Tibial nerve (tissue), 4 donors: ENCODE data around the gene OR10H4.

Experiments used
- CTCF ChIP-seq, 5 experiments: fragments of 200-600 bp in 3 of 5; fragments of 450-650 bp in 2 of 5; sonication (generic) in 3 of 5; IDR thresholded peaks; one replicate each; pipeline ENCODE4 v1.5.1; 2016 to 2019; ENCODE audit warnings: antibody characterized with exemption in 5 of 5, mild to moderate bottlenecking in 3 of 5, moderate library complexity in 2 of 5
- EP300 ChIP-seq, 2 donors: sonication (generic); formaldehyde crosslinking; IDR thresholded peaks; one replicate each; pipeline ENCODE4 v1.6.1; 2017; ENCODE audit warnings: antibody characterized with exemption in 2 of 2, mild to moderate bottlenecking in 1 of 2
- POLR2A ChIP-seq, 2 donors: fragments of 450-650 bp; IDR thresholded peaks; one replicate each; pipeline ENCODE4 v1.6.1; 2017; ENCODE audit warnings: antibody characterized with exemption in 2 of 2, mild to moderate bottlenecking in 2 of 2, moderate library complexity in 2 of 2

GRCh38 chr19:15944401-15944800, 4.4 kb upstream of the OR10H4 start:
- no peak for TF ChIP-seq CTCF (IDR thresholded peaks at IDR 0.05)
- TF ChIP-seq POLR2A (IDR thresholded peaks at IDR 0.05) = no peak
- no peak for TF ChIP-seq EP300 (IDR thresholded peaks at IDR 0.05)
